GM18873 (cell line): ENCODE data around the gene HSPA1B.
"Not testable (repeated sequence)": the region's sequence is repeated elsewhere in the genome, so short reads cannot be mapped to it uniquely, and the experiment has no call there.

Experiments
- ATAC-seq: cut with Tn5 transposase; IDR thresholded peaks from one replicate; pipeline ENCODE4 v1.9.1; 2021; ENCODE audit warnings: mild to moderate bottlenecking, moderate library complexity, moderate number of reproducible peaks; ENCODE audit not compliant: unreplicated experiment, low FRiP score

HSPA1B gene

DNA sequence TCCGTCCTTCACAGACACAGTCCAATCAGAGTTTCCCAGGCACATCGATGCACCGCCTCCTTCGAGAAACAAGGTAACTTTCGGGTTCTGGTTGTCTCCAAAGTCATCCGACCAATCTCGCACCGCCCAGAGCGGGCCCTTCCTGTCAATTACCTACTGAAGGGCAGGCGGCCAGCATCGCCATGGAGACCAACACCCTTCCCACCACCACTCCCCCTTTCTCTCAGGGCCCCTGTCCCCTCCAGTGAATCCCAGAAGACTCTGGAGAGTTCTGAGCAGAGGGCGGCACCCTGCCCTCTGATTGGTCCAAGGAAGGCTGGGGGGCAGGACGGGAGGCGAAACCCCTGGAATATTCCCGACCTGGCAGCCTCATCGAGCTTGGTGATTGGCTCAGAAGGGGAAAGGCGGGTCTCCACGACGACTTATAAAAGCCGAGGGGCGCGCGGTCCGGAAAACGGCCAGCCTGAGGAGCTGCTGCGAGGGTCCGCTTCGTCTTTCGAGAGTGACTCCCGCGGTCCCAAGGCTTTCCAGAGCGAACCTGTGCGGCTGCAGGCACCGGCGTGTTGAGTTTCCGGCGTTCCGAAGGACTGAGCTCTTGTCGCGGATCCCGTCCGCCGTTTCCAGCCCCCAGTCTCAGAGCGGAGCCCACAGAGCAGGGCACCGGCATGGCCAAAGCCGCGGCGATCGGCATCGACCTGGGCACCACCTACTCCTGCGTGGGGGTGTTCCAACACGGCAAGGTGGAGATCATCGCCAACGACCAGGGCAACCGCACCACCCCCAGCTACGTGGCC is at the start of gene HSPA1B:
TSS of gene HSPA1B (plus strand) at position 453 of the 794 bp plus-strand sequence. CDS start at position 666, 213 bp downstream.
- ATAC-seq, result peak; percentile 60

DNA sequence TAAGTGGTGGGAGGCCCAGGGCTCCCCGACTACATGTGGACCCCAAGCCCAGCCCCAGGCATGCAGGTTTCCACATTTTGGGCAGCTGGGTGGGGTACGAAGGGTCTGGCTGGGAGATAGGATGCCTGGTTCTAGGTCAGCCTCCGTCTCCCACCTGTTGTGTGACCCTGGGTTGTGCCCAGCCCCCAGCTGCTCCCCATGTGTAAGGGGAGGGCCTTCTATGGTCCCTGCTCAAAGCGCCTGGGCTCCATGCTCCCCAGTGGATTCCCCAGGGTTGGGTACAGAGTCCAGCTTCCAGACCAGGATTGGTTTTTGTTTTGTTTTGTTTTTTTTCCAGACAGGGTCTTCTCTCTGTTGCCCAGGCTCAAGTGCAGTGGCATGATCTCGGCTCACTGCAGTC is 49.3 kb upstream of the HSPA1B start:
- ATAC-seq, result no peak

DNA sequence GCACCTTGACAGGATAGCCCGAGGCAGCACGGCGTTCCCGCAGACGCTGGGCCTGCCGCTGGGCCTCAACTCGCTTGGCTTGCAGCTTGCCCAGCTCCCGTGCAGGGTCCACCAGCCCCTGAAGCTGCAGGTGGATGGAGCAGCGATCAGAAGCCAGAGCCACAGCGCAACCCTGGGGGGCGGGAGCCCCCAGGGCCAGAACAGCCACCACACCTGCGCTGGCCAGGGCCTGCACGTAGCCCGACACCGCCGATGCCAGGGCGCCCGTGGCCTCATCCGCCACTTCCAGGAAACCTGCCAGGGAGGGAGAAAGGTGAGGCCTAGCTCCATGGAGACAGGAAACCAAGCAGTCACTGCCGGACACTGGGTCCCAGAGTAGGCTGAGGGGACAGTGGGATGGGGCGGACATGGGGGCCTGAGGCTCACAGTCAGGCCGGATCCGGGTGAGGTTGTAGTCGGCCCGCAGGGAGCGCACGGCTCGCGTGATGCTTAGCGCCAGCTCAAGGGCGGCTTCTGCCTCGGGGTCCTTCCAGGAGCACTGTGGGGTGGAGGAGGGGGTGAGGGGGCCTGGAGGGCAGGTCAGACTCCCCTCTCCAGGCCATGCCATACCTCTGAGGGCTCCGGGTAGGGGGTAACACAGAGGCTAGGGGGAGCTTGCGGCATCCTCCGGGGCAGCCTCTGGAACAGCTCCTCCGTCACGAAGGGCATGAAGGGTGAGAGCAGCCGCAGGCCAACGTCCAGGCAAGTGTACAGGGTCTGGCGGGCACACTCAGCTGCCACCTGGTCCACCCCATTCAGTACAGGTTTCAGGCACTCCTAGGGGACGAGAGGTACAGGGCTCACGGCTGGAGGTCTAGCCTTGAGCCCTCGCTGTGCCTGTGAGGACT is 48.3 kb upstream of the HSPA1B start:
- no peak for ATAC-seq

DNA sequence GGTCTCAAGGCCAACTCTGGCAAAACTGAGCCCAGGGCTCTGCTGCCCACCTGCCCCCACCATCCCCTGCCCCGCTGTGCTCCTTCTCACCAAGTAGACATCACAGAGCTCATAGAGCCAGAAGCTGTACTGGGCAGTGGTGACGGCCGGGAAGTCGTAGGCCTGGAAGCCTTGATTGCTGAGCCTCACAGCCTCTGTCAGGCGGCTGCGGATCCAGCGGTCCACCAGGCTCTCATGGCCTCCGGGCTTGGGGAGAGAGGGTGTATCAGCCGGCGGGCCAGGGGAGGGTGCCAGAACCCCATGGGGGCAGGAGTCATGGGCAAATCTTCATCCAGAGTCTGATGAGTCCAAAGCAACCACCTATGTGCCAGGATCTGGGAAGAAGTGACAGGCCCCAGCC is 47.6 kb upstream of the HSPA1B start:
- ATAC-seq, result no peak

DNA sequence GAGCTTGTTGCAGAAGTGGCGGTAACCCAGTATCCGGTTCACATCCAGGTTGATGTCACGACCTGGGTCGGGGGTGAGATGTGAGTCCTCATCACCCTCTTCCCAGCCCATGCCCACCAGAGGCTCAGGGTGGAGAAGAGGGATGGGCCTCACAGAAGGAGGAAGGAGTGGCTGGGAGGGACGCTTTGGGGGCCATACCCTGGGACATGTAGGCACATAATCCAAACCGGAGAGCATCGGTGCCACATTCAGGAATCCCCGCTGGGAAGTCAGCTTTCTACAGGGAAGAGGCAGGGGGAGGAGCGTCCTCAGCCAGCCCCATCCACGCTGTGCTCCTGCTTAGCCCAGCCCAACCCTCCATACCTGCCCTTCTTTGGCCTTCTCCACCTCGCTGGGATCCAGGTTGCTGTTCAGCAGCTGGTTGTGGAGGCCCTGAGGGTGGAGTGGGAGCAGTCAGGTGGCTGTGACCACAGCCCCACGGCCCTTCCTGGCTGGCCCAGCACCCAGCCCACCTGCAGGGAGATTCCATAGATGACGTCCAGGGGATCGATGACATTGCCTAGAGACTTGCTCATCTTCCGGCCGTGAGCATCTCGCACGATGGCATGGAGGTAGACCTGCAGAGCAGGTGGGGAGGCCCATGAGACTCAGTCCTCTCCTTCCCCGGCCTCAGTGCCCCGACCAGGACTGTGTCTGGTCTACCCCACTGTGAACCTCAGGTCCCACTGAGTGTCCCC is 46.9 kb upstream of the HSPA1B start:
- no peak for ATAC-seq

DNA sequence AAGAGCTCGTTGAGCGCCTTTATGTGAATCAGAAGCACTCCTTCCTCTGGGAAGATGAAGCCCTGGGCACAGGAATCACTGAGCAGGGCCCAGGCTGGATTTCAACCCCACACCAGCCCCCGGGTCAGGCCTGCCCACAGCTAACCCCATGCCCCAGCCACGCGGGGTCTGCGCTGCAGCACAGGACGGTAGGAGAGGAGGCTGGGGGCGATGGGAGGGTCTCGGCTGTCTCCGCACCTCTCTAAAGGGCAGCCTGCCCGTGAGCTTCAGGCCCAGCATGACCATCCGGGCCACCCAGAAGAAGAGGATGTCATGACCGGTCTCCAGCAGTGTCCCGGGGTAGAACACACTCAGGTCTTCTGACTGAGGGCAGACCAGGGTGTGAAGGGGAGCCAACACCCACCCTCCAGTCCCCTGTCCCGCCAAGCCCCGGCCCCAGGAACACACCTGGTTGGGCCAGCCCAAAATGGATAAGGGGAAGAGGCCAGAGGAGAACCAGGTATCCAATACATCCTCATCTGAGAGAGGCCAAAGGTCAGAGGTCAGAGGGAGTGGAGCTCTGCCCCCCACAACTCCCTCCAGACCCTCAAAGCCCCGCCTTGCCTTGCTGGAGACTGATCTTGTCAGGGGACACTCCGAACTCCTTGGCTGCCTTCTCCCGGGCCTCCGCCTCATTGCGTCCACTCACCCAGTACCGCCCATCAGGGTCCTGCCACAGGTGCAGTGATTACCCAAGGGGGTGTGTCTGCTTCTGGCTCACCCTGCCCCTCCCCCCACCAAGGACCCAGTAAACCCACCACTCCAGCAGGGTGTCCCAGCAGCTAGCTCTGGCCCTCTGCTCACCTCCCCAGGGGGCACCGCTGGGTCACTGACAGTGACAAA is 46.1 kb upstream of the HSPA1B start:
- ATAC-seq, result no peak

DNA sequence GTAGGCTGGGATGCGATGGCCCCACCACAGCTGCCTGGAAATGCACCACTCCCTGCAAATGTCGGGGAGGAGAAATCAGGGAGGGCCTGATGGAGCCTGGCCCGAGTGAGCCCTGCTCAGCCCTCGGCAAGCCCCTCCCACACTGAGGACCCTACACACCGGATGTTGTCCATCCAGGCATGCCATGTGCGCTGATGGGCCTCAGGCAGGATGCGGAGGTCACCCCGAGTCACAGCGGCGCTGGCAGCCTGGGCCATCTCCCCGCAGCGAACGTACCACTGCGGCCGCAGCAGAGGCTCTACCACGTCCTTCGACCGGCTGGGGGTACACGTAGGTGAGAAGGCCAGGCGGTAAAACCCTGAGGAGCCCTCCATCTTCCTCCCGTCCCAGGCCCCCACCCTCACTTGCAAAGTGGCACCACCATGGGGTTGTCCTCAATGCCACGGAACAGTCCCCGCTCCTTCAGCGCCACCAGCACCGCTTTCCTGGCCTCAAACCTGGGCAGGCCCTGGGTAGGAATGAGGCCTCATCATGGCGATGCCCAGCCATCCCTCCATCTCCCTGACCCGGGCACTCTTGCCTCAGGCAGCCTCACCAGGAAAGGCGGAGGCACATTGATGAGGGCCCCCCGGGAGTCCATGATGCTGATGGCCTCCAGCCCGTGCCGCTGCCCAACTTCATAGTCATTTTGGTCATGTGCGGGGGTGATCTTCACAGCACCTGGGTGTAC is 45.2 kb upstream of the HSPA1B start:
- ATAC-seq, result no peak

DNA sequence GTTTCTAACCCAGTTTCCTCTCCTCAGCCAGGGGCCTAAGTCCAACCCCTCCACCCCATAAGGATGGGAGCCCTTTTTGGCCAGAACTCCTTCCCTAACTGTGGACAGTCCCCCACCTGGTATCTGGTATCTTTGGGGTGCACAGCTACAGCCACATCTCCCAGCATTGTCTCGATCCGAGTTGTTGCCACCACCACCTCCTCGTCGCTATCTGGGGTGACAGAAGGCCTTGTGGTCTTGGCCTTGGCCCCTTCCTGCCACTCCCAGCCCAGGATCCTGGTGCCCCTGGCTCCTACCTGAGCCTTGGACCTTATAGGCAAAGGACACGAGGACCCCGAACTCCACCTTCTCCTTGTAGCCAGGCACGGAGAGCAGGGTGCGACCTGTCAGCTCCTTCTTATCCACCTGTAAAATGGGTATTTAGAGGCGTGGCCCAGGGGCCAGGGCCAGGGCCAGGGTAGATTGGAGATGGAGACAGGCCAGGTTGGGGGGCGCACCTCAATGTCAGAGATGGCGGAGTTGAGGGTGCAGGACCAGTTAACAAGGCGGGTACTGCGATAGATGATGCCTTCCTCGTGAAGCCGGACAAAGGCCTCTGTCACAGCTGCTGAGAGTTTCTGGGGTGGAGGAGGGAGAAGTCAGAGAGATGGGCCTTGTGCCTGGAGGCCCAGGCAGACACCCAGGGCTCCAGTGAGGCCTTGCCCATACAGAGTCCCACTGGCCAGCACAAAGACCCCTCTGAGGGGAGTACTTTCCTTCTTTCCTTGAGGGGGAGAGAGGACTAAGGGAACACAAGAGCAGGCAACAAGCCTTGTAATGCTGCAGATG is 43.2 kb upstream of the HSPA1B start:
- no peak for ATAC-seq

DNA sequence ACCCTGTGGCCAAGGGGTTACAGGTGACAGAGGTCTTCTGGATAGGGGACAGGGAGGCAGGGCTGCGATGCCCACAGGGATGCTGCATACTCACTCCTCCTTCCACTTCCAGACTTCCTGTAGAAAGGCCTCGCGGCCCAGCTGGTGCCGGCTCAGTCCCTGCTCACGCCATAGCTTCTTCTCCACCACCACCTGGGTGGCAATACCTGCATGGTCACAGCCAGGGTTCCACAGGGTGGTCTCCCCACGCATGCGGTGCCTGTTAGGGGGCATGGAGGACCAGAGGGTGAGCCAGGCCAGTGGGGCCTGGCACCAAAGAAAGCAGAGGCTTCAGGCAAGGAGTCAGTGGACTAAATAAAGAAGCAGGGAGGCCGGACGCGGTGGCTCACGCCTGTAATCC is 42.1 kb upstream of the HSPA1B start:
- no peak for ATAC-seq

DNA sequence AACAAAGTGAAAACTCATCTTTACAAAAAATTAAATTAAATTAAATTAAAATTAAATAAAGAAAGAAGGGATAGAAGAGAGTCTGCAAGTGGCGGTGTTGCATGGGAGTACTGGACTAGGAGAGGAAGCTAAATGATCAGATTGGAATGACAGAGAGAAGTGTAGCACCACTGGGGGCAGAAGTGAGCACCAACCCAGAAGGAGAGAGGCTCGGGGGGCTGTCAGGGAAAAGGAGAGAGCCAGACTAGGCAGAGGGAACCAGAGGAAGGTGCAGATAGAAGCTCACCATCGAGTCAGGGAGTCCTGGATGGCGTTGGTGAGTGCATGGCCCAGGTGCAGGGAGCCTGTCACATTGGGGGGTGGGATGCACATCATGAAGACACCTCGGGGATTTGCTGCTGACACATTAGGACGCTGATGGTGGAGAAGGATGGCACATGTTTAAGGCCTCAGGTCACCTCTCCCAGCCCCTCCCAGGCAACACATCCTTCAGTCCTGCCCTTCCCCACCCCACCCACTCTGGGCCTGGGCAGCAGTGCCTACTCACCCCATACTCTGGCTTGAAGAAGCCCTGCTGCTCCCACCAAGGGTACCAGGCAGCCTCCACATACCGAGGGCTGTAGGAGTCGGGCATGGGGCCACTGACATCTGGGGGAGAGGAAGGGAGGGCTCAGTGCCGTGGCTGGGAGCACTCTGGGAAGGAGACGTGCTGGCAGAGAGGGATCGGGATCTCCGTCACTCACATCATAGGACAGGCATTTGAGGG is 36.0 kb upstream of the HSPA1B start:
- no peak for ATAC-seq

DNA sequence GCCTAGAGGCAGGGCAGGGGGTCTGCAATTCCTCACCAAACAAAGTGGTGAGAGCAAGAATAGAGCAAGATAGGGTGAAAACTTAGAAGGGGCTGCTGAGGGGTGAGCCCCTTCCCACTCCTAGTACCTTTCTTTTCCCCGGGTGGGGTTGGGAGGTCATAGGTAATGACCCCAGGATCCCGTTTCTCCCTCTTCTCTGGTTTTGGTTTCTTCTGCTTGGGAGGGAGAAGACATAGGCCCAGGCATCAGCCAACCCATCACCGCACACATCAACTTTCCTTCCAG is 35.5 kb upstream of the HSPA1B start:
- no peak for ATAC-seq

DNA sequence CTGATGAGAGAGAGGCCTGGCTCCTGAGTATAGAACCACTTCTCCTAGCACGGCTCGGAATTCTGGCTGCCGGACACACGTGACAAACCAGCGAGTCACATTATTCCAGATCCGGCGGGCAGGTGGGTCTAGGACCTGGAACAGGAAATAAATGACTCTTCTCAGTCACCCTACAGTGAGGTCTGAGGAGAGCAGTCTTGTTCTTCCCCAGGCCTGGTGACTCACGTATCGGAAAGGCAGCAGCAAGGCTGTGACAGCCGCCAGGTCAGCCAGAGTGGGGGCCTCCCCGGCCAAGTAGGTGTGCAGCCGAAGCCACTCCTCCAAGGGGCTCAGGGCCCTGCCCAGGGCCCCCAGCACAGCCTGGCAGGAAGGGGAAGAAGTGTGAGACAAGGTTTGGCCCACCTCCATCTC is 34.8 kb upstream of the HSPA1B start:
- ATAC-seq, result no peak

DNA sequence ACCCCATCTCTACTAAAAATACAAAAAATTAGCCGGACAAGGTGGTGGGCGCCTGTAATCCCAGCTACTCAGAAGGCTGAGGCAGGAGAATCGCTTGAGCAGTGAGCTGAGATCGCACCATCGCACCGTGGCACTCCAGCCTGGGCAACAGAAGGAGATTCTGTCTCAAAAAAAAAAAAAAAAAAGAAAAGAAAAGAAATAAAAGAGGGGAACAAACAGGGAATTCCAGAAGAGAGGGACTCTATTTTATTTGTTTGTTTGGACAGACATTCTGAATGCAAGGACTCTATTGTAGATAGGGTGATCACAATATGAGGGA is 33.7 kb upstream of the HSPA1B start:
- not testable (repeated sequence) for ATAC-seq

DNA sequence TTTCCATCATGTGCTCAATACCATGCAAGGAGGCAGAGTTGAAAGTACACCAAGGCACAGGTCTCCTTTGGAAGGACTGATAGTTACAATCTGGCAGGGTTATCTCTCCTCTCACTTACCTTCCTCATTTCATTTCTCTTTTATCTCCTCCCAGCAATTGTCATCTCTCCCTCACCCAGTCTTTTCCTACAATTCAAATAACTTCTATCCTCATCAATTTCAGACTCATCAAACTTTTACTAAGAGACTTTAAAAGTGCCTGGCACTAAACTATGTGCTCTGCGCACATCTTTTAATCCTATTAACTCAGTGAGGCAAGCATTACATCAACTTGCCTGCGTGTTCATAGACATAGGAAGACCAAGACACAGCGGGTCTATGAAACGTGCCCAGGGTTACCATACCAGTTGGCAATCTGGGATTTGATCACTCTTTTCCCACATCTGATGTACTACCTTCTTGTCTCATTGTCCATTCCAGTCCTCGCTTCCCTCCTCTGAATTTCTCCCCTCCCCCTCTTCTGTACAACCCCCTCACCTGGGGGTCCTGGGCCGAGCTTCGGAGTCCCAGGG is 33.2 kb upstream of the HSPA1B start:
- ATAC-seq, result no peak

DNA sequence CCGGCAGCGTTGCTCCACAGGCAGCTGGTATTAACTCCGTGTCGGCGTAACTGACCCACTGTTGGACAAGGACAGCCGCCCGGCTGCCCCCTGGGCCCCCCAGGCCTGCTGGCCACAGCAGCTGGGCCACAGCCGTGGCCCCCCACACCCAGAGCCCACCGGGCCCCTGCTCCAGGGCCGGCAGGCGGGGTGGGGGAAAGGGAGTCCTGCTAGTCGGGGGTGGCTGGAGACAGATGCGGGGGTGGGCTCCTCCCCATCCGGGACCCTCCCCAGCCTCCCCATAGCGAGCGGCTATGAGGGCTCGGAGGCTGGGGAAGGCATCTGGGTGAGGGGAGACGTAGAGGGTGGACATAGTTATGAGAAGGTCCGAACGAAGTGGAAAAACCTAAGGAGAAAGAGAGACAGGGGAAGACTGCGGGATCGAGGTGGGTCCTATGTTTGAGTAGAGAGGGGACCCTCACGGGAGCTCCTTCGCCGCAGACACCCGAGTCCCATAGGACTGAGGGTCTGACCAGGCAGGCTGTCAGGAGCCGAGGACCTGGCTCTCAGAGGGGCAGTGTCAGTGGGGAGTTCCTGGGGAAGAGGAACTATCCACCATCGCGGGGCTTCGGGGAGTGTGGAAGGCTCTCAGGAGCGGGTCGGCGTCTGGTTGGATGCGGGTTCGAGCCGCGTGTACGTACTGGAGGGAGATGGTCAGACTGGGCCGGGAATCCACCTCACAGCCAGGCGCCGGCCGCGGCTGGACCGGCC is 32.5 kb upstream of the HSPA1B start:
- ATAC-seq, result no peak

DNA sequence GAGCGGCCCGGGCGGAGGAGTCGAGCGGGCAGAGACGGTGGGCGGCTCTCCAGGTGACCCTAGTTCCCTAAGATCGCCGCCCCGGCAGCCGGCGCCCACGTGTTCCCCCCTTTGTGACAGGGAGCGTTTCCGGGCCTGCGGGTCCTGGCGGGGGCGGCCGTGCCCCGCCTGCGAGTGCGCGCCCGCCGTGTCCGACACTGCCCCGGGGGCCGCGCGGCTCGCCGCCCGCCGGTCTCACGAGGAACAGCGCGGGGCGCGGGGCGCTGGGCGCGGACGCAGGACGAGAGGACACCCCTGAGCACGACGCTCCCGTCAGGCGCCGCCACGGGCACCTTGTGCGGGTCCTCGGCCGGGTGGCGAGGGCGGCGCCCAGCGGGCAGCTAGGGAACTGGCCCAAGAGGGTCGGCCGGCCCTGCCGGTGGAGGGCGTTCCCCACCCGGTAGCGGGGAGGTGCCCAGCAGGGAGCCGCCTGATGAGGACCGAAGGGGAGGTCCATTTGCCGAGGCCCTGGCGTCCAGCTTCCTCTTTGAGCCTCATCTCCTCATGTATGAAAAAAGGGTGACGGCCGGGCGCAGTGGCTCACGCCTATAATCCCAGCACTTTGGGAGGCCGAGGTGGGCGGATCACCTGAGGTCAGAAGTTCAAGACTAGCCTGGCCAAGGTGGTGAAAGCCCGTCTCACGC is 31.8 kb upstream of the HSPA1B start, which contains the start of gene VARS1:
TSS of gene VARS1 (minus strand) at position 137 of the 683 bp plus-strand sequence. CDS start 535 bp downstream, outside the sequence.
- ATAC-seq, result no peak
